ENCODE measurements around the gene VGLL1.

VGLL1 gene

GRCh38 chrX:136589966-136590365, 58.0 kb downstream of the VGLL1 start:
- no peak overlapping the region for H3K27ac ChIP-seq (ENCODE audit: low read depth, low read length)
- WGBS = 95% methylated on average over 3 of the region's 3 CpGs
- H3K4me1 ChIP-seq (ENCODE audit: insufficient read depth, low read length) = 0 out of 2 replicates have a peak, but pooled peaks cover 3% of the 10 kb centered on the region
- H3K9me3 ChIP-seq (ENCODE audit: insufficient read depth, low read depth, low read length) = no peaks in the 10 kb centered on the region
- no peaks in the 10 kb centered on the region for H3K27me3 ChIP-seq (ENCODE audit: insufficient read depth, low read length)
- H3K4me3 ChIP-seq (ENCODE audit: low read length) = no peak overlapping the region
- no peaks in the 10 kb centered on the region for H3K36me3 ChIP-seq (ENCODE audit: insufficient read depth, low read length)
- no peak overlapping the region for H3K9ac ChIP-seq (ENCODE audit: low read depth, low read length)

DNA sequence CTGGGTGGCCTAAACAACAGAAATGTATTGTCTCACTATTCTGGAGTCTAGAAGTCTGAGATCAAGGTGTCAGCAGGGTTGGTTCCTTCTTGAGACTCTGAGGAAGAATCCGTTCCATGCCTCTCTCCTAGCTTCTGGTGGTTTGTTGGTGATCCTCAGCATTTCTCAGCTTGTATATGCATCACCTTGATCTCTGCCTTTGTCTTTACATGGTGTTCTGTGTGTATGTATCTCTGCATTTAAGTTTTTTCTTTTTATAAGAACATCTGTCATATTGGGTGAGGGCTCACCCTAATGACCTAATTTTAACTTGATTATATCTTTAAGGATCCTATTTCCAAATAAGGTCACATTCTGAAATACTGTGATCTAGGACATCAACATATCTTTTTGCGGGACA, 65.3 kb downstream of the VGLL1 start:
- WGBS = 92% methylated on average over 2 of the region's 2 CpGs
- Histone ChIP-seq H3K27me3 (ENCODE audit: insufficient read depth, low read length) (no peaks in the 10 kb centered on the region), H3K4me3 (ENCODE audit: low read length) (no peak overlapping the region)

GRCh38 chrX:136597954-136598353, 65.9 kb downstream of the VGLL1 start:
- H3K36me3 ChIP-seq (ENCODE audit: insufficient read depth, low read length) = no peaks in the 10 kb centered on the region
- H3K4me1 ChIP-seq (ENCODE audit: insufficient read depth, low read length) = no peaks in the 10 kb centered on the region
- H3K27me3 ChIP-seq (ENCODE audit: insufficient read depth, low read length) = no peaks in the 10 kb centered on the region
- no peaks in the 10 kb centered on the region for H3K9me3 ChIP-seq (ENCODE audit: insufficient read depth, low read depth, low read length)
- no peak overlapping the region for H3K4me3 ChIP-seq (ENCODE audit: low read length)
- H3K27ac ChIP-seq (ENCODE audit: low read depth, low read length) = no peak overlapping the region
- no peak overlapping the region for H3K9ac ChIP-seq (ENCODE audit: low read depth, low read length)

More for the DNA sequence above, 65.3 kb downstream of the VGLL1 start:
- no peak overlapping the region for H3K9ac ChIP-seq (ENCODE audit: low read depth, low read length)
- H3K27ac ChIP-seq (ENCODE audit: low read depth, low read length) = no peak overlapping the region
- no peaks in the 10 kb centered on the region for H3K36me3 ChIP-seq (ENCODE audit: insufficient read depth, low read length)
- no peaks in the 10 kb centered on the region for H3K4me1 ChIP-seq (ENCODE audit: insufficient read depth, low read length)
- no peaks in the 10 kb centered on the region for H3K9me3 ChIP-seq (ENCODE audit: insufficient read depth, low read depth, low read length)

GRCh38 chrX:136598631-136599030, 66.6 kb downstream of the VGLL1 start:
- Histone ChIP-seq H3K27me3 (ENCODE audit: insufficient read depth, low read length) (no peaks in the 10 kb centered on the region), H3K36me3 (ENCODE audit: insufficient read depth, low read length) (no peaks in the 10 kb centered on the region), H3K9ac (ENCODE audit: low read depth, low read length) (no peak overlapping the region), H3K9me3 (ENCODE audit: insufficient read depth, low read depth, low read length) (no peaks in the 10 kb centered on the region), H3K27ac (ENCODE audit: low read depth, low read length) (no peak overlapping the region), H3K4me3 (ENCODE audit: low read length) (no peak overlapping the region), H3K4me1 (ENCODE audit: insufficient read depth, low read length) (no peaks in the 10 kb centered on the region)
- WGBS = 82% methylated on average over 8 of the region's 8 CpGs

GRCh38 chrX:136600059-136600458, 68.0 kb downstream of the VGLL1 start:
- H3K27me3 ChIP-seq (ENCODE audit: insufficient read depth, low read length) = no peaks in the 10 kb centered on the region
- H3K4me1 ChIP-seq (ENCODE audit: insufficient read depth, low read length) = no peaks in the 10 kb centered on the region
- H3K27ac ChIP-seq (ENCODE audit: low read depth, low read length) = no peak overlapping the region
- H3K9me3 ChIP-seq (ENCODE audit: insufficient read depth, low read depth, low read length) = no peaks in the 10 kb centered on the region
- H3K36me3 ChIP-seq (ENCODE audit: insufficient read depth, low read length) = no peaks in the 10 kb centered on the region
- WGBS = no CpG with 5 or more reads among the region's 1 CpG
- no peak overlapping the region for H3K4me3 ChIP-seq (ENCODE audit: low read length)
- H3K9ac ChIP-seq (ENCODE audit: low read depth, low read length) = no peak overlapping the region

Measured in HUES64 (cell line).